ENCODE results near the gene UQCC2. TPM values are rescaled to one million over a fixed set of nuclear protein-coding genes. Genes with fewer than 3 reads are reported as not detected.

UQCC2 gene
- total and polyA plus RNA-seq, 4 donors, result 7.8 to 141 (median 48.1) TPM

DNA sequence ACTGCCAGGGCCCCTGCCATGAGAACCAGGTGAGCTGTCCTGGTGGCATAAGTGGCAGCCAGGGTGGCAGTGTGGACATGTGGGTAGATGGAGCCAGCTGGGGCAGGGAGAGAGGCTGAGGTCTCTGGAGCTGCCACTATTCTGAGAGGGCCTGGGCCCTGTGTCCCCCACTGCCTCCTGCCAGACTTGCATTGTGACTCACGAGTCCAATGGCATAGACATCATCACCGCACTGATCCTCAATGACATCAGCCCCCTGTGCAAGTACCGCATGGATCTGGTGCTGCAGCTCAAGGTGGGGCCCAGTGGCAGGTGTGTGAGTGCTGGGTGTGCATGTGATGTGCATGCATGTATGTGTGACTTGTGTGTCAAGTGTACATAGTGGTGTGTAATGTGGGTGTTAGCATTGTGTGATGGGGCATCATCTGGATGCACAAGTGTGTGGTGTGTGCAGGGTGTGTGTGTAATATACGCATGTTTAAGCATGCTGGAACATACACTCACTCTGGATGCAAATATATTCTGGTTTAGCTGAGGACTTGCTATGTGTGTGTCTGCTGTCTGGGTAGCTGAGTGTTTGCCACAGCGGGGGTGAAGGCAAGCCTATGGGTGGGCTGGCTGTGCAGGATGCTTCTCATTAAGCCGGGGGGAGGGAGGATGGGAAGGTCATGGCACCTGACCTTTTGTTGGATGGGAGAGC lies 25.1 kb downstream of the UQCC2 start:
- H3K36me3 ChIP-seq (ENCODE audit: control insufficient read depth in 4 of 4, insufficient read depth in 4 of 4, low read length in 4 of 4), result peaks cover 0 to 80% (median 20%) of the 10 kb centered on the region in 4 donors
- no peak for ATAC-seq (ENCODE audit: insufficient read depth, low FRiP score)

GRCh38 chr6:33685411-33686224 lies 25.9 kb downstream of the UQCC2 start:
- no peak for TF ChIP-seq CTCF (IDR thresholded peaks at IDR 0.05; ENCODE audit: control extremely low read depth, extremely low read depth)
- 91 to 92% methylated on average over 36 to 38 of the region's 38 CpGs for WGBS, 2 donors
- no peak overlapping the region for H3K9ac ChIP-seq (ENCODE audit: insufficient read depth in 1 of 2, low read length in 2 of 2)
- peaks cover 0 to 77% (median 18%) of the 10 kb centered on the region in 4 donors for H3K36me3 ChIP-seq (ENCODE audit: control insufficient read depth in 4 of 4, insufficient read depth in 4 of 4, low read length in 4 of 4)
- peaks cover 0 to 2% (median 0%) of the 10 kb centered on the region in 3 donors for H3K27me3 ChIP-seq (ENCODE audit: control insufficient read depth in 3 of 3, insufficient read depth in 3 of 3, low read length in 2 of 3)
- no peaks in the 10 kb centered on the region for H3K4me1 ChIP-seq (ENCODE audit: control insufficient read depth in 5 of 5, insufficient read depth in 5 of 5, low read length in 5 of 5)
- no peak for DNase-seq
- ATAC-seq (ENCODE audit: insufficient read depth, low FRiP score), result no peak
- H3K27ac ChIP-seq (ENCODE audit: low read depth in 1 of 2, low read length in 1 of 2), result no peak overlapping the region
- H3K4me3 ChIP-seq, result no peak overlapping the region
- H3K9me3 ChIP-seq (ENCODE audit: control insufficient read depth in 4 of 4, insufficient read depth in 3 of 4, low read length in 3 of 4), result no peaks in the 10 kb centered on the region

More for the DNA sequence above, 25.1 kb downstream of the UQCC2 start:
- Histone ChIP-seq H3K9me3 (ENCODE audit: control insufficient read depth in 4 of 4, insufficient read depth in 3 of 4, low read length in 3 of 4) (no peaks in the 10 kb centered on the region), H3K9ac (ENCODE audit: insufficient read depth in 1 of 2, low read length in 2 of 2) (no peak overlapping the region), H3K4me1 (ENCODE audit: control insufficient read depth in 5 of 5, insufficient read depth in 5 of 5, low read length in 5 of 5) (no peaks in the 10 kb centered on the region), H3K27me3 (ENCODE audit: control insufficient read depth in 3 of 3, insufficient read depth in 3 of 3, low read length in 2 of 3) (peaks cover 0 to 2% (median 0%) of the 10 kb centered on the region in 3 donors), H3K27ac (ENCODE audit: low read depth in 1 of 2, low read length in 1 of 2) (no peak overlapping the region), H3K4me3 (no peak overlapping the region)
- no peak for DNase-seq
- TF ChIP-seq CTCF (IDR thresholded peaks at IDR 0.05; ENCODE audit: control extremely low read depth, extremely low read depth), result no peak
- WGBS, 2 donors, result 90 to 91% methylated on average over 6 of the region's 6 CpGs

DNA sequence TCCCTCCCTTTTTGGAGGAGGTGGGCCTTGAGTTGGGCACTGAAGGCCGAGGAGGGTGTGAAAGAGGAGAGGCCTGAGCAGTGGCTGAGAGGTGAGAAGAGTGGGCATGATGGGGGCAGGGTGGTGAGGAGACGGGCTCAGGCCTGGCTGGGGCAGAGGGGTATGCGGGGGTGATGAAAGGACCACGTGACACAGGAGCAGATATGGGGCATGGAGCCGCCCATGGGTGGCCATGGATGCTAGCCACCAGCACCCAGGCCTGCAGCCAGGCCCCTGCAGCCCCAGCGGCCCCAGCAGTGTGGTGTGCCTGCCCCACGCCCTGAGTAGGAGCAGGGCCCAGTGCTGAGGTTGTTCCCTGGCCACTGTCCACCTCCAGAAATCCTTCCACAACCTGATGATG lies 26.5 kb downstream of the UQCC2 start:
- DNase-seq (no peak), ATAC-seq (ENCODE audit: insufficient read depth, low FRiP score) (no peak)
- Histone ChIP-seq H3K27ac (ENCODE audit: low read depth in 1 of 2, low read length in 1 of 2) (no peak overlapping the region), H3K9me3 (ENCODE audit: control insufficient read depth in 4 of 4, insufficient read depth in 3 of 4, low read length in 3 of 4) (no peaks in the 10 kb centered on the region), H3K4me3 (no peak overlapping the region), H3K36me3 (ENCODE audit: control insufficient read depth in 4 of 4, insufficient read depth in 4 of 4, low read length in 4 of 4) (peaks cover 0 to 77% (median 17%) of the 10 kb centered on the region in 4 donors), H3K27me3 (ENCODE audit: control insufficient read depth in 3 of 3, insufficient read depth in 3 of 3, low read length in 2 of 3) (peaks cover 0 to 2% (median 0%) of the 10 kb centered on the region in 3 donors), H3K4me1 (ENCODE audit: control insufficient read depth in 5 of 5, insufficient read depth in 5 of 5, low read length in 5 of 5) (no peaks in the 10 kb centered on the region), H3K9ac (ENCODE audit: insufficient read depth in 1 of 2, low read length in 2 of 2) (no peak overlapping the region)
- TF ChIP-seq CTCF (IDR thresholded peaks at IDR 0.05; ENCODE audit: control extremely low read depth, extremely low read depth), result no peak
- WGBS, 2 donors, result 94 to 98% methylated on average over 6 to 7 of the region's 7 CpGs
